Measurements from ENCODE around the gene GJA8.

DNA sequence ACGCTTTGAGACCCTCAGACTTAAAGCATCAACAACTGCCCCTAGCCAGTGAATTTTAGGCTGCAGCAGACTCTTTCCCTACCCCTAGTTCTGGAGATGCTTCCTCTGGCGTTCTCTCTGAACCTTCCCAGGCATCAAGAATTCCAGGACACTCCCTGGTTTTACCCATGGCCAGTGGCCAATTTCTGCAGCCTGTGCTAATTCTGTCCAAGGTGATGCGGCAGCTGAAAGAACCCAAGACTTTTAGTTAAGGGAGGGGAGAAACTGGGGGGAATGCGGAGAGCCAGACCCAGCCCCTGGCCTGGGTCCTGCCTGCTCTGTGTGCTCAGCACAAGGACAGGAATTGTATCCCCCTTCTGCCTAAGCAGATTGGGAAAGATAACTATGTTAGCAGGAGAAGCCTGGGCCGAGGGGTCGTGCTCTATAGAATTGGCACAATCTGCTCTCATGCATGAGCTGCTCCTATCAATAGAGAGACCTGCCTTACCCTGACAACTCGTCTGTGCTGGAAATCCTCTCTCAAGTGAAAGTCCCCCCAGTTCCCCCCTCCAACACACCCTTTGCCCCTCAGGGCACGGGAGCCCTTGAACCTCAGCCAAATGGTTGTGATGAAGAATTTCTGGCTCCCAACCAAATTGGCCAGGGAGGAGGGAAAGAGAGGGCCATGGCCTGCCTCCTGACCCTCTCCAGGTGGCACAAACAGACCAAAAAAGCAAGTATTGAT is 5.4 kb upstream of the GJA8 start:
- TF ChIP-seq, protein P1, sequence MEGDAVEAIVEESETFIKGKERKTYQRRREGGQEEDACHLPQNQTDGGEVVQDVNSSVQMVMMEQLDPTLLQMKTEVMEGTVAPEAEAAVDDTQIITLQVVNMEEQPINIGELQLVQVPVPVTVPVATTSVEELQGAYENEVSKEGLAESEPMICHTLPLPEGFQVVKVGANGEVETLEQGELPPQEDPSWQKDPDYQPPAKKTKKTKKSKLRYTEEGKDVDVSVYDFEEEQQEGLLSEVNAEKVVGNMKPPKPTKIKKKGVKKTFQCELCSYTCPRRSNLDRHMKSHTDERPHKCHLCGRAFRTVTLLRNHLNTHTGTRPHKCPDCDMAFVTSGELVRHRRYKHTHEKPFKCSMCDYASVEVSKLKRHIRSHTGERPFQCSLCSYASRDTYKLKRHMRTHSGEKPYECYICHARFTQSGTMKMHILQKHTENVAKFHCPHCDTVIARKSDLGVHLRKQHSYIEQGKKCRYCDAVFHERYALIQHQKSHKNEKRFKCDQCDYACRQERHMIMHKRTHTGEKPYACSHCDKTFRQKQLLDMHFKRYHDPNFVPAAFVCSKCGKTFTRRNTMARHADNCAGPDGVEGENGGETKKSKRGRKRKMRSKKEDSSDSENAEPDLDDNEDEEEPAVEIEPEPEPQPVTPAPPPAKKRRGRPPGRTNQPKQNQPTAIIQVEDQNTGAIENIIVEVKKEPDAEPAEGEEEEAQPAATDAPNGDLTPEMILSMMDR (IDR thresholded peaks at IDR 0.05): no peak
- TF ChIP-seq POLR2A (IDR thresholded peaks at IDR 0.05): no peak
- TF ChIP-seq EP300 (IDR thresholded peaks at IDR 0.05): no peak
- TF ChIP-seq POLR2AphosphoS5 (IDR thresholded peaks at IDR 0.05): no peak
